ENCODE data around the gene NUP210. TPM values are rescaled to one million over a fixed set of nuclear protein-coding genes. Genes with fewer than 3 reads are reported as not detected.

The NUP210 gene
- total and polyA plus RNA-seq, 2 donors (not counting 3 experiments of a cell fraction or from before 2014, with no cell fraction given), result 0.14 to 0.84 TPM

- intact Hi-C loops (cut with micrococcal nuclease), result no loop called here
- Histone ChIP-seq H3K4me3 (replicated peaks in 1 of 3; ENCODE audit: insufficient read depth in 1 of 3, low read depth in 1 of 3, low read length in 3 of 3) (no peak overlapping the region), H3K9ac (replicated peaks; ENCODE audit: extremely low read depth, insufficient read depth, low read length) (no peak overlapping the region), H2AFZ (ENCODE audit: low read depth, low read length) (no peak overlapping the region), H4K20me1 (replicated peaks; ENCODE audit: control insufficient read depth, extremely low read depth, insufficient read depth, low read length) (no peaks in the 10 kb centered on the region), H3K9me3 (replicated peaks; ENCODE audit: control insufficient read depth, insufficient read depth, low read length) (no peaks in the 10 kb centered on the region), H3K27ac (ENCODE audit: insufficient read depth, low read depth, low read length) (no peak overlapping the region), H3K4me1 (ENCODE audit: control insufficient read depth, extremely low read depth, insufficient read depth, low read length) (no peaks in the 10 kb centered on the region), H3K27me3 (ENCODE audit: control insufficient read depth in 2 of 2, insufficient read depth in 2 of 2, low read length in 2 of 2) (no peaks in the 10 kb centered on the region), H3K9me1 (replicated peaks; ENCODE audit: control insufficient read depth, extremely low read depth, insufficient read depth, low read length) (no peaks in the 10 kb centered on the region), H3K79me2 (ENCODE audit: control insufficient read depth, insufficient read depth, low read length) (no peaks in the 10 kb centered on the region), H3K4me2 (ENCODE audit: insufficient read depth, low read length) (no peak overlapping the region), H3K36me3 (ENCODE audit: control insufficient read depth in 2 of 2, extremely low read depth in 1 of 2, insufficient read depth in 2 of 2, low read length in 2 of 2) (no peaks in the 10 kb centered on the region)
- POLR2A ChIA-PET, result no interaction called here
- FAIRE-seq (no peak), DNase-seq (ENCODE audit: low read depth, low spot score) (no peak)
- CTCF ChIA-PET, result no interaction called here
- no TSS peak for BruUV-seq (replicated peaks)
- dilution Hi-C loops (cut with MboI; ENCODE audit: extremely low pct_ligation_motif_present, low sequenced_read_pairs), result no loop called here
- TF ChIP-seq POLR2A (IDR thresholded peaks at IDR 0.05; ENCODE audit: low read depth, low read length) (no peak), POLR2AphosphoS5 (IDR thresholded peaks at IDR 0.05; ENCODE audit: insufficient read depth, low read depth, low read length) (no peak), MAX (IDR thresholded peaks at IDR 0.05; ENCODE audit: insufficient read depth, insufficient read length) (no peak)
Observed at GRCh38 chr3:13313813-13314212, 106.3 kb downstream of the NUP210 start.

DNA sequence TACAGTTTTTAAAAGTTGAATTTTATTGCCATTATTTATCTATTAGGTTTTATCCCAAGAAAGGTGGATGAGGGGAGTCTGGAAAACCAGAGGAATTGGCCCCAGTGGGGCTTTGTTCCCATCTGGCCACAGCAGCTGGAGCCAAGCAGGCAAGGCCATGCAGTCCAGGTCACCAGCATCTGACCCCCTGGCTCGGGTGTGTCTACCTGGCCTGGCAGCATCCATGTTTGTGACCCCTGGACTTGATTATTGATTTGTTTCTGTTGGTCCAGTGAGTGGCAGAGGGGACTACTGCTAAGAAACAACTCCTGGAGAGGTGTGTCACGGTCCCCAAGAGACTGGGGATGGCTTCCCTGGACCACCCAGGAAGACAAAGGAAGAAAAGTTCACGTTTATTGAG, 111.1 kb downstream of the NUP210 start:
- TF ChIP-seq MAX (IDR thresholded peaks at IDR 0.05; ENCODE audit: insufficient read depth, insufficient read length) (no peak), POLR2A (IDR thresholded peaks at IDR 0.05; ENCODE audit: low read depth, low read length) (no peak), EZH2 (IDR thresholded peaks at IDR 0.05; ENCODE audit: borderline replicate concordance, low read depth, low read length, severe bottlenecking) (no peak), POLR2AphosphoS5 (IDR thresholded peaks at IDR 0.05; ENCODE audit: insufficient read depth, low read depth, low read length) (no peak), JUN (IDR thresholded peaks at IDR 0.05; ENCODE audit: borderline replicate concordance, insufficient read depth, insufficient read length, low read depth) (no peak), GATA2 (IDR thresholded peaks at IDR 0.05; ENCODE audit: insufficient read depth, insufficient read length, low read depth, low read length) (no peak), MYC (IDR thresholded peaks at IDR 0.05; ENCODE audit: low read depth, low read length) (no peak), FOS (IDR thresholded peaks at IDR 0.05; ENCODE audit: borderline replicate concordance, insufficient read depth, low read length) (no peak)
- TF ChIP-seq, protein P1, sequence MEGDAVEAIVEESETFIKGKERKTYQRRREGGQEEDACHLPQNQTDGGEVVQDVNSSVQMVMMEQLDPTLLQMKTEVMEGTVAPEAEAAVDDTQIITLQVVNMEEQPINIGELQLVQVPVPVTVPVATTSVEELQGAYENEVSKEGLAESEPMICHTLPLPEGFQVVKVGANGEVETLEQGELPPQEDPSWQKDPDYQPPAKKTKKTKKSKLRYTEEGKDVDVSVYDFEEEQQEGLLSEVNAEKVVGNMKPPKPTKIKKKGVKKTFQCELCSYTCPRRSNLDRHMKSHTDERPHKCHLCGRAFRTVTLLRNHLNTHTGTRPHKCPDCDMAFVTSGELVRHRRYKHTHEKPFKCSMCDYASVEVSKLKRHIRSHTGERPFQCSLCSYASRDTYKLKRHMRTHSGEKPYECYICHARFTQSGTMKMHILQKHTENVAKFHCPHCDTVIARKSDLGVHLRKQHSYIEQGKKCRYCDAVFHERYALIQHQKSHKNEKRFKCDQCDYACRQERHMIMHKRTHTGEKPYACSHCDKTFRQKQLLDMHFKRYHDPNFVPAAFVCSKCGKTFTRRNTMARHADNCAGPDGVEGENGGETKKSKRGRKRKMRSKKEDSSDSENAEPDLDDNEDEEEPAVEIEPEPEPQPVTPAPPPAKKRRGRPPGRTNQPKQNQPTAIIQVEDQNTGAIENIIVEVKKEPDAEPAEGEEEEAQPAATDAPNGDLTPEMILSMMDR (IDR thresholded peaks at IDR 0.05; ENCODE audit: extremely low read depth in 1 of 2, insufficient read depth in 1 of 2, low read depth in 1 of 2, low read length in 2 of 2), result no peak
- no peaks in the 10 kb centered on the region for H3K9me1 ChIP-seq (replicated peaks; ENCODE audit: control insufficient read depth, extremely low read depth, insufficient read depth, low read length)
- no peak overlapping the region for H3K9ac ChIP-seq (replicated peaks; ENCODE audit: extremely low read depth, insufficient read depth, low read length)
- ChIA-PET POLR2A (no interaction called here), CTCF (no interaction called here)
- no peak overlapping the region for H3K27ac ChIP-seq (ENCODE audit: insufficient read depth, low read depth, low read length)
- no peaks in the 10 kb centered on the region for H4K20me1 ChIP-seq (replicated peaks; ENCODE audit: control insufficient read depth, extremely low read depth, insufficient read depth, low read length)
- H3K36me3 ChIP-seq (ENCODE audit: control insufficient read depth in 2 of 2, extremely low read depth in 1 of 2, insufficient read depth in 2 of 2, low read length in 2 of 2), result no peaks in the 10 kb centered on the region
- no peaks in the 10 kb centered on the region for H3K9me3 ChIP-seq (replicated peaks; ENCODE audit: control insufficient read depth, insufficient read depth, low read length)
- FAIRE-seq, result no peak
- H3K4me2 ChIP-seq (ENCODE audit: insufficient read depth, low read length), result no peak overlapping the region
- H3K4me1 ChIP-seq (ENCODE audit: control insufficient read depth, extremely low read depth, insufficient read depth, low read length), result no peaks in the 10 kb centered on the region
- H3K4me3 ChIP-seq (replicated peaks in 1 of 3; ENCODE audit: insufficient read depth in 1 of 3, low read depth in 1 of 3, low read length in 3 of 3), result no peak overlapping the region
- DNase-seq (ENCODE audit: low read depth, low spot score), result no peak
- intact Hi-C loops (cut with micrococcal nuclease) (no loop called here), dilution Hi-C loops (cut with MboI; ENCODE audit: extremely low pct_ligation_motif_present, low sequenced_read_pairs) (no loop called here)
- BruUV-seq (replicated peaks), result no TSS peak
- H3K27me3 ChIP-seq (ENCODE audit: control insufficient read depth in 2 of 2, insufficient read depth in 2 of 2, low read length in 2 of 2), result no peaks in the 10 kb centered on the region
- H2AFZ ChIP-seq (ENCODE audit: low read depth, low read length), result no peak overlapping the region
- H3K79me2 ChIP-seq (ENCODE audit: control insufficient read depth, insufficient read depth, low read length), result no peaks in the 10 kb centered on the region

Data from endothelial cell of umbilical vein (primary cell).